HG02610 (cell line): ENCODE measurements around the gene CEP68.
"Not testable (repeated sequence)": the region's sequence is repeated elsewhere in the genome, so short reads cannot be mapped to it uniquely, and the experiment has no call there.

ENCODE experiments used
- ATAC-seq: cut with Tn5 transposase; IDR thresholded peaks from one replicate; pipeline ENCODE4 v1.9.1; 2021; ENCODE audit warnings: mild to moderate bottlenecking, moderate library complexity; ENCODE audit not compliant: unreplicated experiment

Gene CEP68

GRCh38 chr2:65125457-65125856, 69.2 kb downstream of the CEP68 start:
- ATAC-seq, result not testable (repeated sequence)

GRCh38 chr2:65128297-65129190, 72.3 kb downstream of the CEP68 start:
- no peak for ATAC-seq

GRCh38 chr2:65129286-65129825, 73.1 kb downstream of the CEP68 start:
- ATAC-seq, result peak; percentile 0

- peak; percentile 98 for ATAC-seq
These were observed 73.8 kb downstream of the CEP68 start, which contains the start of gene RAB1A for GRCh38 chr2:65129826-65130663. RAB1A (minus strand) TSS chr2:65130106; CDS start chr2:65129915, 191 bp downstream.

GRCh38 chr2:65130664-65131175, 74.5 kb downstream of the CEP68 start:
- peak; percentile 12 for ATAC-seq

- ATAC-seq, result not testable (repeated sequence)
These were observed 76.7 kb downstream of the CEP68 start for GRCh38 chr2:65132930-65133329.

- no peak for ATAC-seq
These were observed 77.4 kb downstream of the CEP68 start for GRCh38 chr2:65133626-65134025.

- no peak for ATAC-seq
These were observed 77.9 kb downstream of the CEP68 start for GRCh38 chr2:65134158-65134557.

GRCh38 chr2:65136253-65136652, 80.0 kb downstream of the CEP68 start:
- no peak for ATAC-seq
